OCI-LY1 (cell line): Measurements from ENCODE around the gene KLK14.

Source experiments
- H2AFZ ChIP-seq: fragments of 200-600 bp; sonication (generic), shearing (Covaris generic); 2 replicates; pipeline ENCODE4 v1.6.0; 2014; ENCODE audit warnings: antibody characterized with exemption, mild to moderate bottlenecking, low read length
- H3F3A ChIP-seq: fragments of 200-600 bp; sonication (generic), shearing (Covaris generic); 2 replicates; pipeline ENCODE4 v1.6.0; 2014; ENCODE audit warnings: mild to moderate bottlenecking, antibody characterized with exemption, low read length, moderate library complexity; ENCODE audit not compliant: insufficient read depth
- H3K27ac ChIP-seq: fragments of 200-600 bp; sonication (generic); 2 replicates; pipeline ENCODE4 v1.5.1; 2014; ENCODE audit warnings: low read length, mixed run types, mild to moderate bottlenecking, low read depth; ENCODE audit not compliant: poor library complexity, severe bottlenecking
- H3K27me3 ChIP-seq: fragments of 200-600 bp; sonication (generic); 2 replicates; pipeline ENCODE4 v1.6.0; 2014; ENCODE audit warnings: antibody characterized with exemption, mild to moderate bottlenecking, low read length, moderate library complexity; ENCODE audit not compliant: insufficient read depth
- H3K36me3 ChIP-seq: fragments of 200-600 bp; sonication (generic); 2 replicates; pipeline ENCODE4 v1.6.1; 2014; ENCODE audit warnings: mild to moderate bottlenecking, antibody characterized with exemption, low read length, moderate library complexity, mixed read lengths; ENCODE audit not compliant: insufficient read depth
- H3K4me1 ChIP-seq: fragments of 200-600 bp; sonication (generic); 2 replicates; pipeline ENCODE4 v1.5.1; 2014; ENCODE audit warnings: mild to moderate bottlenecking, low read length, moderate library complexity; ENCODE audit not compliant: insufficient read depth, severe bottlenecking
- H3K4me2 ChIP-seq: fragments of 200-600 bp; sonication (generic), shearing (Covaris generic); 2 replicates; pipeline ENCODE4 v1.6.1; 2014; ENCODE audit warnings: low read length
- H3K4me3 ChIP-seq: fragments of 200-600 bp; sonication (generic); 2 replicates; pipeline ENCODE4 v1.5.1; 2014; ENCODE audit warnings: low read length, low read depth, mild to moderate bottlenecking, mixed read lengths; ENCODE audit not compliant: poor library complexity, severe bottlenecking
- H3K79me2 ChIP-seq: fragments of 200-600 bp; shearing (Covaris generic); 2 replicates; pipeline ENCODE4 v1.6.1; 2016; ENCODE audit warnings: mixed run types, low read length, mixed read lengths; ENCODE audit not compliant: insufficient read depth
- H3K9ac ChIP-seq: fragments of 200-600 bp; sonication (generic), shearing (Covaris generic); 2 replicates; pipeline ENCODE4 v1.6.1; 2014; ENCODE audit warnings: mild to moderate bottlenecking, low read length, mixed read lengths
- H3K9me2 ChIP-seq: fragments of 200-600 bp; sonication (generic), shearing (Covaris generic); 2 replicates; pipeline ENCODE4 v1.6.1; 2014; ENCODE audit warnings: low read depth, mild to moderate bottlenecking, low read length, mixed read lengths
- H3K9me3 ChIP-seq: fragments of 200-600 bp; shearing (Covaris generic); 2 replicates; pipeline ENCODE4 v1.6.1; 2014; ENCODE audit warnings: low read length, mixed read lengths
- H4K20me1 ChIP-seq: fragments of 200-600 bp; sonication (generic), shearing (Covaris generic); 2 replicates; pipeline ENCODE4 v1.6.0; 2016; ENCODE audit warnings: mild to moderate bottlenecking, low read length; ENCODE audit not compliant: insufficient read depth
- EZH2 ChIP-seq: fragments of 200-600 bp; sonication (generic), shearing (Covaris generic); IDR thresholded peaks from 2 replicates; pipeline ENCODE4 v1.8.0; 2017; ENCODE audit warnings: borderline replicate concordance, mixed run types, mild to moderate bottlenecking, antibody characterized with exemption, low read length, moderate library complexity, mixed read lengths
- TF ChIP-seq, protein P1 (sequence below): fragments of 200-600 bp; sonication (generic), shearing (Covaris generic); IDR thresholded peaks from 2 replicates; pipeline ENCODE4 v1.5.1; 2017; ENCODE audit warnings: mild to moderate bottlenecking, antibody characterized with exemption, low read length, moderate library complexity, mixed read lengths

The KLK14 gene

DNA sequence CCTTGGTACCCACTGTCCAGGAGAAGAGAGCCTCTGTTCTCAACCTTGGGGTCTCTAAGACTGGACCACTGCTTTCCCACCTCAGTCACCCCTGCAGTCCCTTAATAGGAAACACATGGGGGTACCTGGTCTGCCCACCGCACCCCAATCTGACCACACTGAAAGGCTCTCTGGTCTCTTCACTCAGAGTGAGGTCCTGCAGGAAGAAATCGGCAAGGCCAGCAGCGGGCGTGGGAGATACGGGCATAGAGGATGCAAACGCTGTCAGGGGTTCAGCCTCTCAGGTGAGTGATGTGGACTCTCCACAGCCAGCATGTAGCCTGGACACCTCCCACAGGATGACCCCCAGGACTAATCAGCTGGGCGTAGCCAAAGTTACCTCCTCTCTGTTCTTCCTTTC, 45.5 kb upstream of the KLK14 start:
- H3K4me3 ChIP-seq: no peak overlapping the region
- H3K4me1 ChIP-seq: no peaks in the 10 kb centered on the region
- H3K27me3 ChIP-seq: no peaks in the 10 kb centered on the region; the same call in 1 of the 2 replicates
- H3F3A ChIP-seq: no peaks in the 10 kb centered on the region
- TF ChIP-seq, protein P1, sequence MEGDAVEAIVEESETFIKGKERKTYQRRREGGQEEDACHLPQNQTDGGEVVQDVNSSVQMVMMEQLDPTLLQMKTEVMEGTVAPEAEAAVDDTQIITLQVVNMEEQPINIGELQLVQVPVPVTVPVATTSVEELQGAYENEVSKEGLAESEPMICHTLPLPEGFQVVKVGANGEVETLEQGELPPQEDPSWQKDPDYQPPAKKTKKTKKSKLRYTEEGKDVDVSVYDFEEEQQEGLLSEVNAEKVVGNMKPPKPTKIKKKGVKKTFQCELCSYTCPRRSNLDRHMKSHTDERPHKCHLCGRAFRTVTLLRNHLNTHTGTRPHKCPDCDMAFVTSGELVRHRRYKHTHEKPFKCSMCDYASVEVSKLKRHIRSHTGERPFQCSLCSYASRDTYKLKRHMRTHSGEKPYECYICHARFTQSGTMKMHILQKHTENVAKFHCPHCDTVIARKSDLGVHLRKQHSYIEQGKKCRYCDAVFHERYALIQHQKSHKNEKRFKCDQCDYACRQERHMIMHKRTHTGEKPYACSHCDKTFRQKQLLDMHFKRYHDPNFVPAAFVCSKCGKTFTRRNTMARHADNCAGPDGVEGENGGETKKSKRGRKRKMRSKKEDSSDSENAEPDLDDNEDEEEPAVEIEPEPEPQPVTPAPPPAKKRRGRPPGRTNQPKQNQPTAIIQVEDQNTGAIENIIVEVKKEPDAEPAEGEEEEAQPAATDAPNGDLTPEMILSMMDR: no peak
- no peak for TF ChIP-seq EZH2
- H3K4me2 ChIP-seq: no peak overlapping the region
- no peaks in the 10 kb centered on the region for H3K9me3 ChIP-seq
- H3K36me3 ChIP-seq: no peaks in the 10 kb centered on the region
- H3K79me2 ChIP-seq: no peaks in the 10 kb centered on the region
- no peaks in the 10 kb centered on the region for H3K9me2 ChIP-seq
- H3K9ac ChIP-seq: no peak overlapping the region
- H4K20me1 ChIP-seq: no peaks in the 10 kb centered on the region
- no peak overlapping the region for H2AFZ ChIP-seq
- H3K27ac ChIP-seq: no peak overlapping the region

DNA sequence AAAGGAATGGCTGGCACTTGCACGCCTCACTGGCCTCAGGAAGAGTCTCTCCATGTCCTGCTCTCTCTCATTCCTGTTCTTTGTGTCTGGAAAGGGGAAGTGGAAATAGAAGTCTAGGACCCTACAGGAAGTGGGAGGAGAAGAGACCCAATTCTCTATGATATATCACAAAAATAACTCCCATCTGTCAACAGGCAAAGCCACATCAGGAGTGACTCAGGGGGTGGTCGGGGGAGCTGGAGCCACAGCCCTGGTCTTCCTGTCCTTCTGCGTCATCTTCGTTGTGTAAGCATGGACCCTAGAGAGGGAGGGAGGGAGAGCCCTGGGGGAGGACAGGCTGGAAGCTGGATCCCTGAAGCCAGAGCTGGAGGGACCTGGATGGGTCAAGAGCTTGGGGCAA, 45.1 kb upstream of the KLK14 start:
- H3K36me3 ChIP-seq: no peaks in the 10 kb centered on the region
- no peaks in the 10 kb centered on the region for H3F3A ChIP-seq
- no peak overlapping the region for H3K4me3 ChIP-seq
- no peak overlapping the region for H3K4me2 ChIP-seq
- no peak overlapping the region for H2AFZ ChIP-seq
- H3K27ac ChIP-seq: no peak overlapping the region
- H3K4me1 ChIP-seq: no peaks in the 10 kb centered on the region
- no peak overlapping the region for H3K9ac ChIP-seq
- no peaks in the 10 kb centered on the region for H3K9me3 ChIP-seq
- H4K20me1 ChIP-seq: no peaks in the 10 kb centered on the region
- H3K27me3 ChIP-seq: no peaks in the 10 kb centered on the region; the same call in 1 of the 2 replicates
- no peaks in the 10 kb centered on the region for H3K9me2 ChIP-seq
- no peaks in the 10 kb centered on the region for H3K79me2 ChIP-seq
- TF ChIP-seq, protein P1: no peak
- TF ChIP-seq EZH2: no peak

DNA sequence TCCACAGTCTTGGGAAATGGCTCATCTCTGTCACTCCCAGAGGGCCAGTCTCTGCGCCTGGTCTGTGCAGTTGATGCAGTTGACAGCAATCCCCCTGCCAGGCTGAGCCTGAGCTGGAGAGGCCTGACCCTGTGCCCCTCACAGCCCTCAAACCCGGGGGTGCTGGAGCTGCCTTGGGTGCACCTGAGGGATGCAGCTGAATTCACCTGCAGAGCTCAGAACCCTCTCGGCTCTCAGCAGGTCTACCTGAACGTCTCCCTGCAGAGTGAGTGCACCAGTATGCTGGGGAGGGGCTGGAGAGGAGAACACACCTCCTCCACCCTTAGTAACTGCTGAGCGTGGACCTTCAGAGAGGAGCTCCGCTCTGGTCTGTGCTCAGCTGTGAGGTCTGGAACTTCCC, 44.3 kb upstream of the KLK14 start:
- Histone ChIP-seq H3K79me2 (no peaks in the 10 kb centered on the region), H3F3A (no peaks in the 10 kb centered on the region), H3K9ac (no peak overlapping the region), H3K36me3 (no peaks in the 10 kb centered on the region), H3K4me2 (no peak overlapping the region), H3K27ac (no peak overlapping the region), H4K20me1 (no peaks in the 10 kb centered on the region), H2AFZ (no peak overlapping the region), H3K4me3 (no peak overlapping the region), H3K9me2 (no peaks in the 10 kb centered on the region), H3K4me1 (no peaks in the 10 kb centered on the region), H3K27me3 (no peaks in the 10 kb centered on the region; the same call in 1 of the 2 replicates), H3K9me3 (no peaks in the 10 kb centered on the region)
- TF ChIP-seq EZH2: no peak
- TF ChIP-seq, protein P1: no peak
